Spleen (tissue), 11 donors: ENCODE results near the gene KRT33B. TPM values are rescaled to one million over a fixed set of nuclear protein-coding genes. Genes with fewer than 3 reads are reported as not detected.

Experiments
- DNase-seq: peaks from one replicate; pipeline ENCODE4 v3.0.0-alpha.2; 2020
- H3K27ac ChIP-seq, 8 donors: fragments of 200-600 bp; sonication (generic) in 7 of 8; 1 replicate in 4 of 8; 2 replicates in 4 of 8; pipeline versions ENCODE4 v1.5.0 to v1.8.0; 2016 to 2021; ENCODE audit warnings: inconsistent platforms in 4 of 8, mild to moderate bottlenecking in 4 of 8, moderate library complexity in 1 of 8
- H3K27me3 ChIP-seq, 7 donors: fragments of 200-600 bp; sonication (generic) in 6 of 7; replicated peaks in 1 of 7; 1 replicate in 4 of 7; 2 replicates in 3 of 7; pipeline versions ENCODE4 v1.5.0 to v1.8.0; 2016 to 2021; ENCODE audit warnings: inconsistent platforms in 3 of 7, mild to moderate bottlenecking in 1 of 7
- H3K36me3 ChIP-seq, 6 donors: fragments of 200-600 bp; sonication (generic) in 5 of 6; 1 replicate in 4 of 6; 2 replicates in 2 of 6; pipeline versions ENCODE4 v1.5.0 to v1.8.0; 2016 to 2021; ENCODE audit warnings: inconsistent platforms in 2 of 6
- H3K4me1 ChIP-seq, 6 donors: fragments of 200-600 bp; sonication (generic) in 5 of 6; 1 replicate in 3 of 6; 2 replicates in 3 of 6; pipeline versions ENCODE4 v1.5.0 to v1.8.0; 2016 to 2021; ENCODE audit warnings: inconsistent platforms in 3 of 6
- H3K4me3 ChIP-seq, 8 donors: fragments of 200-600 bp; sonication (generic) in 7 of 8; 1 replicate in 4 of 8; 2 replicates in 4 of 8; pipeline versions ENCODE4 v1.5.0 to v1.8.0; 2016 to 2021; ENCODE audit warnings: inconsistent platforms in 4 of 8, mild to moderate bottlenecking in 4 of 8, moderate library complexity in 2 of 8
- H3K9me3 ChIP-seq, 8 donors: fragments of 200-600 bp; sonication (generic) in 7 of 8; 1 replicate in 4 of 8; 2 replicates in 4 of 8; pipeline versions ENCODE4 v1.5.0 to v1.8.0; 2016 to 2021; ENCODE audit warnings: inconsistent platforms in 4 of 8
- CTCF ChIP-seq, 11 experiments: fragments of 200-600 bp in 7 of 11; fragments of 450-650 bp in 4 of 11; sonication (generic) in 4 of 11; IDR thresholded peaks in 8 of 11; conservative IDR thresholded peaks in 3 of 11; 1 replicate in 7 of 11; 2 replicates in 4 of 11; pipeline versions ENCODE4 v1.4.0 to v1.8.0; 2016 to 2021; ENCODE audit warnings: antibody characterized with exemption in 11 of 11, inconsistent platforms in 4 of 11, mild to moderate bottlenecking in 1 of 11
- POLR2A ChIP-seq, 3 donors: fragments of 450-650 bp; IDR thresholded peaks; one replicate each; pipeline ENCODE4 v1.5.1; 2017; ENCODE audit warnings: antibody characterized with exemption in 3 of 3, mild to moderate bottlenecking in 1 of 3
- POLR2AphosphoS5 ChIP-seq, 3 donors: sonication (generic); formaldehyde crosslinking; IDR thresholded peaks; one replicate each; pipeline ENCODE4 v1.5.1; 2017; ENCODE audit warnings: antibody characterized with exemption in 3 of 3
- WGBS, 5 donors: extraction: QIAGEN DNeasy Blood & Tissue Kit in 3 of 5; methylation state at CpG; one replicate each; pipeline versions ENCODE4 v1.1.5 to v1.1.7; 2013 to 2018; 5-methylcytosine and 5-hydroxymethylcytosine counted together
- intact Hi-C: fragments of 100-400 bp; cut with DNase I; formaldehyde crosslinking; loops from one replicate; pipeline ENCODE4 v1.15.0; 2023; ENCODE audit warnings: low total_unique reads
- polyA plus RNA-seq, 3 donors: library from polyadenylated mRNA; stranded (reverse); fragments of 200-250 nt; gene quantifications; one replicate each; pipeline ENCODE4 v1.2.1, GENCODE V29; 2013
- total RNA-seq, 7 donors: library from RNA; depleted of rRNA in 3 of 7; stranded (reverse); fragments of >200 nt in 3 of 7; fragmentation: NEBNext Ultra II Directional in 4 of 7; extraction: Animal tissue kit (Norgen Biotek cat#: 25700) in 4 of 7; gene quantifications; one replicate each; pipeline versions ENCODE4 v1.1.0 to v1.2.1, GENCODE V29; 2016 to 2021
- donor health status: healthy with polysubstance abuse.
- donor health status: DM: no; HTN: no; CAD: no; lungs with moderate emphysema.
- donor health status: DM: no; HTN: no; CAD: no.
- donor health status: Bipolar disorder and iron deficiency.
- donor health status: healthy.
- donor health status: DM: no; HTN: no; CAD: no.
- donor health status: DM: yes; HTN: yes; CAD: no.

The KRT33B gene
- total and polyA plus RNA-seq, 10 donors, result not detected

- no peak for DNase-seq
- Histone ChIP-seq H3K27me3 (no peaks in the 10 kb centered on the region), H3K4me3 (no peak overlapping the region), H3K9me3 (no peaks in the 10 kb centered on the region), H3K27ac (no peak overlapping the region), H3K4me1 (peaks cover 0 to 5% (median 0%) of the 10 kb centered on the region in 6 donors), H3K36me3 (no peaks in the 10 kb centered on the region)
- WGBS, 5 donors, result 85 to 96% (median 92%) methylated on average over 5 of the region's 5 CpGs
- no peak for TF ChIP-seq POLR2AphosphoS5 (IDR thresholded peaks at IDR 0.05)
- TF ChIP-seq POLR2A (IDR thresholded peaks at IDR 0.05), result no peak
- no peak for TF ChIP-seq CTCF (IDR thresholded peaks at IDR 0.05 in 8 of 11, conservative IDR thresholded peaks at IDR 0.05 in 3 of 11)
- intact Hi-C loops, result no loop called here
Observed at GRCh38 chr17:41416479-41416878, 46.9 kb upstream of the KRT33B start.

- H3K27me3 ChIP-seq, result no peaks in the 10 kb centered on the region
- H3K36me3 ChIP-seq, result no peaks in the 10 kb centered on the region
- peaks cover 0 to 5% (median 0%) of the 10 kb centered on the region in 6 donors for H3K4me1 ChIP-seq
- no peak for TF ChIP-seq POLR2AphosphoS5 (IDR thresholded peaks at IDR 0.05)
- no peak for TF ChIP-seq POLR2A (IDR thresholded peaks at IDR 0.05)
- no peak for TF ChIP-seq CTCF (IDR thresholded peaks at IDR 0.05 in 8 of 11, conservative IDR thresholded peaks at IDR 0.05 in 3 of 11)
- intact Hi-C loops, result no loop called here
- no peak overlapping the region for H3K4me3 ChIP-seq
- WGBS, 5 donors, result 69 to 84% (median 78%) methylated on average over 3 of the region's 3 CpGs
- no peak for DNase-seq
- H3K27ac ChIP-seq, result no peak overlapping the region
- no peaks in the 10 kb centered on the region for H3K9me3 ChIP-seq
Observed at GRCh38 chr17:41415833-41416335, 46.3 kb upstream of the KRT33B start.

- Histone ChIP-seq H3K4me3 (no peak overlapping the region), H3K9me3 (no peaks in the 10 kb centered on the region), H3K27ac (no peak overlapping the region), H3K4me1 (peaks cover 0 to 5% (median 0%) of the 10 kb centered on the region in 6 donors), H3K36me3 (no peaks in the 10 kb centered on the region), H3K27me3 (no peaks in the 10 kb centered on the region)
- TF ChIP-seq POLR2AphosphoS5 (IDR thresholded peaks at IDR 0.05), result no peak
- TF ChIP-seq CTCF (IDR thresholded peaks at IDR 0.05 in 8 of 11, conservative IDR thresholded peaks at IDR 0.05 in 3 of 11), result no peak
- TF ChIP-seq POLR2A (IDR thresholded peaks at IDR 0.05), result no peak
- DNase-seq, result no peak
- intact Hi-C loops, result no loop called here
- WGBS, 5 donors, result 77 to 94% (median 88%) methylated on average over 4 of the region's 4 CpGs
Observed at GRCh38 chr17:41415411-41415810, 45.8 kb upstream of the KRT33B start.

GRCh38 chr17:41413982-41414381 is 44.4 kb upstream of the KRT33B start:
- no peak for DNase-seq
- no peak overlapping the region for H3K4me3 ChIP-seq
- H3K27ac ChIP-seq, result no peak overlapping the region
- no peaks in the 10 kb centered on the region for H3K9me3 ChIP-seq
- WGBS, 5 donors, result 85 to 100% (median 92%) methylated on average over 2 of the region's 2 CpGs
- H3K4me1 ChIP-seq, result peaks cover 0 to 5% (median 0%) of the 10 kb centered on the region in 6 donors
- H3K27me3 ChIP-seq, result no peaks in the 10 kb centered on the region
- TF ChIP-seq POLR2A (IDR thresholded peaks at IDR 0.05), result no peak
- H3K36me3 ChIP-seq, result no peaks in the 10 kb centered on the region
- intact Hi-C loops, result no loop called here
